Measurements from ENCODE around the gene TRIO.
"Not testable (repeated sequence)": the region's sequence is repeated elsewhere in the genome, so short reads cannot be mapped to it uniquely, and the experiment has no call there.

TRIO gene

DNA sequence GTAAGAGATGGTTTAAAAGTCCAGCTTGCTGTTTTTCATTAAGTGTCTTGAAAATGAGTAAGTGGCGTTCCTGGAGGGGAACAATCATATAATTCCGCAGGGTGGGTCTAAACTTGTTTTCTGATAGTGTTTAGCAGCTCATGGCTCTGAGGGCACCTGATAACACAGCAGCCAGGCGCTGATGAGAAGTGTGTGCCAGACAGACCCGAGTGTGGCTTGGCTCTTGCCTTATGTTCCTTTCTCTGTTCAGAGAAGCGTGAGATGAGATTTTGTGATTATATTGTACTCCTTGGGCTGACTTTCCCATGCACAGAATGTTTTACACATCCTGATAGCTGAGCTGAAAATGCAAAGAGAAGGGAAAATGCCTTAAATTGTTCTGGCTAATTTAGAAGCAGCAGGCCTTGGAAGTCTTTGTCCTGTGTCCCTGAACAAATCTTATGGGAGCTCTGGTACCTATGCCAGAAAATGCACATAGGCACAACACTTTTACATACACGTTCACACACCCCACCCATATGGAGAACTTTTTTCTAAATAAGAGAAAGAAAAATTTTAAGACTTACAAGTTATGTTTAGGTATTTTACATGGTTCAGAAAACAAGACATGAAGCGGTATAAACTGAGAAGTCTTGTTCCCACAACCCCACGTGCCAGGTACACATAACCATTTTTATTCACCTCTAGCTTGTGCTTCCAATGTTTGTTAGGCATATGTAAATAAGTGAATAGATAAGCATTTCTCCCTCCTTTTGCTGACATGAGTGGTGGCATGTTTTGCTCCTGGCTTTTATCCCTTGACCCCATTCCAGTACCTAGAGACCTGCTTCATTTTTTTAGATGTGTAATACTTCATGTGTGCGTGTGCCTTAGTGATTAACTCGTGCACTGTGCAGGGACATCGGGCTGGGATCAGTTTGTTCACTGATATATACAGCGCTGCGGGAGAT is 286.2 kb downstream of the TRIO start:
- no peak overlapping the region for H3K4me3 ChIP-seq (ENCODE audit: control insufficient read depth, low read depth, low read length)
- DNase-seq (ENCODE audit: low read depth), result no peak
- TF ChIP-seq, protein P1, sequence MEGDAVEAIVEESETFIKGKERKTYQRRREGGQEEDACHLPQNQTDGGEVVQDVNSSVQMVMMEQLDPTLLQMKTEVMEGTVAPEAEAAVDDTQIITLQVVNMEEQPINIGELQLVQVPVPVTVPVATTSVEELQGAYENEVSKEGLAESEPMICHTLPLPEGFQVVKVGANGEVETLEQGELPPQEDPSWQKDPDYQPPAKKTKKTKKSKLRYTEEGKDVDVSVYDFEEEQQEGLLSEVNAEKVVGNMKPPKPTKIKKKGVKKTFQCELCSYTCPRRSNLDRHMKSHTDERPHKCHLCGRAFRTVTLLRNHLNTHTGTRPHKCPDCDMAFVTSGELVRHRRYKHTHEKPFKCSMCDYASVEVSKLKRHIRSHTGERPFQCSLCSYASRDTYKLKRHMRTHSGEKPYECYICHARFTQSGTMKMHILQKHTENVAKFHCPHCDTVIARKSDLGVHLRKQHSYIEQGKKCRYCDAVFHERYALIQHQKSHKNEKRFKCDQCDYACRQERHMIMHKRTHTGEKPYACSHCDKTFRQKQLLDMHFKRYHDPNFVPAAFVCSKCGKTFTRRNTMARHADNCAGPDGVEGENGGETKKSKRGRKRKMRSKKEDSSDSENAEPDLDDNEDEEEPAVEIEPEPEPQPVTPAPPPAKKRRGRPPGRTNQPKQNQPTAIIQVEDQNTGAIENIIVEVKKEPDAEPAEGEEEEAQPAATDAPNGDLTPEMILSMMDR (conservative IDR thresholded peaks at IDR 0.05; ENCODE audit: control insufficient read depth, insufficient read depth, low read depth, low read length), result no peak

DNA sequence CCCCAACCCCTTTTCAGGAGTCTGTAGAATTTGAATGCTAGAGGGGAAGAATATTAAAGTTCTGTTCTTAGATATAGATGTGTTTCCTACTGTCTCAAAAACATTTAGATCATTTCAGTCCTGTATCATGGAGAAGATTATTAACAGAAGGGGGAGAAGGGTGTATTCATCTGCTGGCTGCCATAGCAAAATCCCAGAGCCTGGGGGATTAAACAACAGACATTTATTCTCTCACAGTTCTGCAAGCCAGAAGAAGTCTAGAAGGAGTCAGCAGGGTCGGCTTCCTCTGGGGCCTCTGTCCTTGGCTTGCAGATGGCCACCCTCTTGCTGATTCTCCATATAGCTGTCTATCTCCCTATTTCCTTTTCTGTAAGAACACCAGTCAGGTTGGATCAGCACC is 288.4 kb downstream of the TRIO start:
- H3K4me3 ChIP-seq (ENCODE audit: control insufficient read depth, low read depth, low read length), result no peak overlapping the region
- TF ChIP-seq, protein P1 (conservative IDR thresholded peaks at IDR 0.05; ENCODE audit: control insufficient read depth, insufficient read depth, low read depth, low read length), result no peak
- DNase-seq (ENCODE audit: low read depth), result no peak

DNA sequence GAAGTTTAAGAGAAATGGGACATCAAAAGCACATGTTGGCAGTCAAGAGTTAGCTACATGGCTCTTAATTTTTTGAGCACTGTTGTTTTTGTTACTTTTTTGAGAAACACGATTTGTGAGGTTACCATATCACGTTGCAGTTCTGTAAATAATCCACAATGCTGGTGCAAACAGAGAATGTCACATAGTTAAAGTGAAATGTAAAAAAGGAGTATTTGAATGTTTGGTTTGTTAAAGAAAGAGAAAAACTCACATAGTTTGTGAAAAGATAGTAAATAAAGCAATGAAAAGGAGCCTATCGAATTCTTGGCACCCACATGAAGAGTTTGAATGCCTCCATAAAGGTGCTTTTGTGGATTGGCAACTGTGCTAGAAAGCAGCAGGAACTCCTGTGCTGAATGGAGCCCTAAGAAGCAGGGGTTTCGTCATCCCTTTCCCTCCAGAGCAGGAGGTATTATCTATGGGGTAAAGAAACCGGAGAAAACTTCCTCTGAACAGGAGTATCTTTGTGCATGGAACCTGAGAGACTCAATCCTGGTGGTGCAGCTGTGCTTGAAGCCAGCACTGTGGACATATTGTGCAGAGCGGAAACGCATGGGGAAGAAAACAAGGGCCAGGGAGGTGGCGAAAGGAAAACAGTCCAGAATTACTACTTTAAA is 289.9 kb downstream of the TRIO start:
- TF ChIP-seq, protein P1 (conservative IDR thresholded peaks at IDR 0.05; ENCODE audit: control insufficient read depth, insufficient read depth, low read depth, low read length), result no peak
- H3K4me3 ChIP-seq (ENCODE audit: control insufficient read depth, low read depth, low read length), result no peak overlapping the region
- no peak for DNase-seq (ENCODE audit: low read depth)

DNA sequence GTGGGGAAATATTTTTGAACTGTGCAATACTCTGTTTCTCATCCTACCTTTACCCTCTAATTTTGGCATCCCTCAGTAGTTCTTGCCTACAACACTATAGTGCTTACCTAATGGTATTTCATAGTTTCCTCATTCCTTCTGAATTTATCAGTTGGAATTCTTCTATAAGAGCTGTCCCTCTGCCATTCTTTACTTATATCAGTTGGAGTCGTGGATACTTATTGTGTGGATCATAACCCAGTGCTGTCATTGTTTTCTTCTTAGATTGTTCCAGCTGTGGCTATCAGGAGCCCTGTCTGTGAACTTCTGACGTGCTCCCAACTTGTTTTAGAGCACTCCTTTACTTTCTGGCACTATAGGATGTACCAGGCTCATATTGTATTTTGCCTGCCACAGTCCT is 292.3 kb downstream of the TRIO start:
- H3K4me3 ChIP-seq (ENCODE audit: control insufficient read depth, low read depth, low read length), result no peak overlapping the region
- DNase-seq (ENCODE audit: low read depth), result no peak
- TF ChIP-seq, protein P1 (conservative IDR thresholded peaks at IDR 0.05; ENCODE audit: control insufficient read depth, insufficient read depth, low read depth, low read length), result no peak

DNA sequence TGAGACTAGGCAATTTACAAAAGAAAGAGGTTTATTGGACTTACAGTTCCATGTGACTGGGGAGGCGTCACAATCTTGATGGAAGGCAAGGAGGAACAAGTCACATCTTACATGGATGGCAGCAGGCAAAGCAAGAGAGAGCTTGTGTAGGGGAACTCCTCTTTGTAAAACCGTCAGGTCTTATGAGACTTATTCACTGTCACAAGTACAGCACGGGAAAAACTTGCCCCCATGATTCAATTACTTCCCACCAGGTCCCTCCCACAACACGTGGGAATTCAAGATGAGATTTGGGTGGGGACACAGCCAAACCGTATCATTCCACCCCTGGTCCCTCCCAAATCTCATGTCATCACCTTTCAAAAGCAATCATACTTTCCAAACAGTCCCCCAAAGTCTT is 293.0 kb downstream of the TRIO start:
- not testable (repeated sequence) for H3K4me3 ChIP-seq (ENCODE audit: control insufficient read depth, low read depth, low read length); DNase-seq (ENCODE audit: low read depth)

DNA sequence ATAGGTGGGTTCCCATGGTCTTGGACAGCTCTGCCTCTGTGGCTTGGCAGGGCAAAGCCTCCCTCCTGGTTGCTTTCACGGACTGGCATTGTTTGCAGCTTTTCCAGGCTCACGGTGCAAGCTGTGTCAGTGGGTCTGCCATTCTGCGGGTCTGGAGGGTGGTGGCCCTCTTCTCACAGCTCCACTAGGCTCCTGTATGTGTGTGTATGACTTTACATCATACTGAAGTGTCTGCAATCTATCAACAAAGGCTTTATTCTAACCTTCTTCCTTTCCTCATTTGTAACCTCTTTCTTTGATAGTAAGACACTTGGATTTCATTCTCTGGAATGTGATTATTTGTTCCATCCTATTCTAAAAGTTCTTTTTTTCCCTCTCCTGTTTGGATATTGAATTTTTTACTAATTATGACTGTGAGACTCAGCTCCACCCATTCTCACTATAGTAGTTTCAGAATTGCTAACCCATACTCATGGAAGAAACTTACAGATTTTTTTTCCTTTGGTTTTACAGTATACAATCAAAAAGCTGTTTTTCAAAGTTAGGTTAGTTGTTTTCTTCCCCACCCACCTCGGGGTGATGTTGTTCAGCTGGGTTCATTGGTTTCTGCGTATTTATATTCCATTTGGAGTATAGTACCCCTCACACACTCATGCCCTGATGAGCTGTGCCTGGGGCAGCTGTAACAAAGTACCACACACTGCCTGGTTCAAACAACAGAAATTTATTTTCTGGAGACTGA is 293.8 kb downstream of the TRIO start:
- TF ChIP-seq, protein P1 (conservative IDR thresholded peaks at IDR 0.05; ENCODE audit: control insufficient read depth, insufficient read depth, low read depth, low read length), result no peak
- no peak for DNase-seq (ENCODE audit: low read depth)
- H3K4me3 ChIP-seq (ENCODE audit: control insufficient read depth, low read depth, low read length), result no peak overlapping the region

Measured in fibroblast of mammary gland (primary cell).